Tibial artery (tissue), 4 donors: ENCODE data around the gene ADAMTS6.

Source experiments
- DNase-seq, 2 donors: peaks; one replicate each; pipeline ENCODE4 v3.0.0-alpha.2; 2019
- H3K27ac ChIP-seq, 2 donors: fragments of 200-600 bp; sonication (generic) in 1 of 2; 1 replicate in 1 of 2; 2 replicates in 1 of 2; pipeline ENCODE4 v1.5.1; 2018 to 2019; ENCODE audit warnings: mild to moderate bottlenecking in 1 of 2
- H3K27me3 ChIP-seq, 2 donors: fragments of 200-600 bp; sonication (generic) in 1 of 2; one replicate each; pipeline versions ENCODE4 v1.5.1 to v1.6.0; 2016 to 2019
- H3K36me3 ChIP-seq, 3 donors: fragments of 200-600 bp; sonication (generic) in 2 of 3; one replicate each; pipeline ENCODE4 v1.5.1; 2016 to 2019; ENCODE audit warnings: mild to moderate bottlenecking in 2 of 3
- H3K4me1 ChIP-seq, 4 donors: fragments of 200-600 bp; sonication (generic) in 2 of 4; 1 replicate in 3 of 4; 2 replicates in 1 of 4; pipeline ENCODE4 v1.5.1; 2016 to 2019
- H3K4me3 ChIP-seq, 2 donors: fragments of 200-600 bp; sonication (generic) in 1 of 2; 1 replicate in 1 of 2; 2 replicates in 1 of 2; pipeline ENCODE4 v1.5.1; 2018 to 2019; ENCODE audit warnings: mild to moderate bottlenecking in 2 of 2
- H3K9me3 ChIP-seq, 3 donors: fragments of 200-600 bp; sonication (generic) in 1 of 3; one replicate each; pipeline ENCODE4 v1.5.1; 2016 to 2019
- intact Hi-C: fragments of 100-400 bp; cut with DNase I; formaldehyde crosslinking; loops from one replicate; pipeline ENCODE4 v1.15.0; 2023; ENCODE audit warnings: low total_unique reads
- TF ChIP-seq, protein P1 (sequence below), 2 experiments: fragments of 200-600 bp in 1 of 2; fragments of 450-650 bp in 1 of 2; IDR thresholded peaks; one replicate each; pipeline ENCODE4 v1.5.1; 2017 to 2019; ENCODE audit warnings: antibody characterized with exemption in 2 of 2, mild to moderate bottlenecking in 1 of 2, moderate library complexity in 1 of 2

ADAMTS6 gene

DNA sequence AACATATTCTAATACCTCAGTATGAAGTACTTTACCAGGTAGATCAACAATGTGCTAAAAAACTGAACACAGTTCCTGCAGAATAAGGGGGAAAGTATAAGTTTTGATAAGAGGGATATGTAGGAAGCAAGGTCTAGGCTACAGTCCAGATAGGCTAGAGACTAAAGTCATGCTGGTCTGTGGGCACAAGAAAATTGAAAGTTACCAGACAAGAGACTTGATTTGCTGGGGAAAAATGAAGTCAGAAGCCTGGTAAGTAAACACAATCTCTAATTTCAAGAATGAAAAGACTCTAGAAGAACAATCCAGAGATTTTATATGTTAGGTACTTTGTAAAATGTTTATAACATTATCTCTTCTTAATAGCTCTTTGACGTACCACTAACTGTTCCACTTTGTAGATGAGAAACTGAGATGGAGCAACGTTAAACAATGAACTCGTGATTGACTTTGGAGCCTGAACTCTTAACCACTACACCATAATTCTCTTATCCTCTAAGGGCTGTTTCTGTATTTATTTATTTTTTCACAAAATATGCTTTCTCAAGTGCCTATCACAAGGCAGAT is 19.5 kb downstream of the ADAMTS6 start:
- Histone ChIP-seq H3K4me3 (no peak overlapping the region), H3K36me3 (no peaks in the 10 kb centered on the region), H3K27me3 (no peaks in the 10 kb centered on the region), H3K9me3 (no peaks in the 10 kb centered on the region), H3K4me1 (no peaks in the 10 kb centered on the region), H3K27ac (no peak overlapping the region)
- TF ChIP-seq, protein P1, sequence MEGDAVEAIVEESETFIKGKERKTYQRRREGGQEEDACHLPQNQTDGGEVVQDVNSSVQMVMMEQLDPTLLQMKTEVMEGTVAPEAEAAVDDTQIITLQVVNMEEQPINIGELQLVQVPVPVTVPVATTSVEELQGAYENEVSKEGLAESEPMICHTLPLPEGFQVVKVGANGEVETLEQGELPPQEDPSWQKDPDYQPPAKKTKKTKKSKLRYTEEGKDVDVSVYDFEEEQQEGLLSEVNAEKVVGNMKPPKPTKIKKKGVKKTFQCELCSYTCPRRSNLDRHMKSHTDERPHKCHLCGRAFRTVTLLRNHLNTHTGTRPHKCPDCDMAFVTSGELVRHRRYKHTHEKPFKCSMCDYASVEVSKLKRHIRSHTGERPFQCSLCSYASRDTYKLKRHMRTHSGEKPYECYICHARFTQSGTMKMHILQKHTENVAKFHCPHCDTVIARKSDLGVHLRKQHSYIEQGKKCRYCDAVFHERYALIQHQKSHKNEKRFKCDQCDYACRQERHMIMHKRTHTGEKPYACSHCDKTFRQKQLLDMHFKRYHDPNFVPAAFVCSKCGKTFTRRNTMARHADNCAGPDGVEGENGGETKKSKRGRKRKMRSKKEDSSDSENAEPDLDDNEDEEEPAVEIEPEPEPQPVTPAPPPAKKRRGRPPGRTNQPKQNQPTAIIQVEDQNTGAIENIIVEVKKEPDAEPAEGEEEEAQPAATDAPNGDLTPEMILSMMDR (IDR thresholded peaks at IDR 0.05): no peak
- intact Hi-C loops: no loop called here
- DNase-seq: no peak

DNA sequence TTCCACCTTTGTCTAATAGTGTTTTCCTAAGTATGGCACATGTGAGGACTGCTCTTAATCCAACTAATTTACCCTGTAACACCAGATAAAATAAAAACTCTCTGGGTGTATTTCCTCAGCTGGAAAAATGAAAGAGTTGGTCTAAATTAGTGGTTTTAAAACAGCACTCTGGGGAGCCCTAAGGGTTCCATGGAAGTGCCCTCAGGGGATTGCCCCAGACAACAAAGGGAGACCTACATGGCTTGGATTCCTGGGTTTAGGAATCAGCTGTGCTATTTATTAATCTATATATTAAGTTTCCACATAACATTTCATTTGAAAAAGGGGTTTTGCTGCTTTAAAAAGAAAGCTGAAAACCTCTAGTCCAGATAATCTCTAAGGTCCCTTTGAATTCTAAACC is 20.2 kb downstream of the ADAMTS6 start:
- Histone ChIP-seq H3K27ac (no peak overlapping the region), H3K36me3 (no peaks in the 10 kb centered on the region), H3K4me3 (no peak overlapping the region), H3K4me1 (no peaks in the 10 kb centered on the region), H3K27me3 (no peaks in the 10 kb centered on the region), H3K9me3 (no peaks in the 10 kb centered on the region)
- intact Hi-C loops: no loop called here
- TF ChIP-seq, protein P1 (IDR thresholded peaks at IDR 0.05): no peak
- no peak for DNase-seq

DNA sequence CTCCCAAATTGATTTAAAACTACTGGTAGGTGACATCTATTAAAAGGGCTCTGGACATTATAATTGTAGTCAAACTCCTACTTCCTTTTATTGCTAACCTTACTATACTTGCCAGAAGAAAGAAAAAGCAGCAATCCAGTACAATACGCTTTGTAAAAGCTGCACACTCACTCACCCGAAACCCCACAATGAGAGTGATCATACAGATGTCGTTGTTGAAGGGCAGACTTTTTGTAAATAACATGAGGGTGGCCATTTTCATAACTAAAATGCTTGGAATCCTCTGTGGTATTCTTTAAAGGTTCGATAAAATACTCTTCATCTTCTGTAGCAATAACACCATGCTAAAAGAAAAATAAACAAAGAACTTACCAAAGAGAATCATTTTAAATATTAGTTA is 21.7 kb downstream of the ADAMTS6 start:
- intact Hi-C loops: no loop called here
- Histone ChIP-seq H3K4me1 (no peaks in the 10 kb centered on the region), H3K36me3 (peaks cover 0 to 2% (median under 1%) of the 10 kb centered on the region in 3 donors), H3K27ac (no peak overlapping the region), H3K27me3 (no peaks in the 10 kb centered on the region), H3K4me3 (no peak overlapping the region), H3K9me3 (no peaks in the 10 kb centered on the region)
- DNase-seq: no peak
- TF ChIP-seq, protein P1 (IDR thresholded peaks at IDR 0.05): no peak

DNA sequence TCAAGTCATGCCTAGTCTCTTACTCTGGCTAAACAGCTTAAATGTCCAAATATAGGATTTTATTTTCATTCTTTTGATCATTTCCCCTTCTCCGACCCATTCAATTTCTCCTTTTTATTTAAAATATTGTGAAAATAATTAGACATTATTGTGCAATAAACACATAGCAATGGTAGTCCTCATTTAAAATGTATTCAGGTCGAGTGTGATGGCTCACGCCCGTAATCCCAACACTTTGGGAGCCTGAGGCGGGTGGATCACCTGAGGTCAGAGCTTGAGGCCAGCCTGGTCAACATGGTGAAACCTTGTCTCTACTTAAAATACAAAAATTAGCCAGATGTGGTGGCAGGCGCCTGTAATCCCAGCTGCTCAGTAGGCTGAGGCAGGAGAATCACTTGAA is 26.7 kb downstream of the ADAMTS6 start:
- Histone ChIP-seq H3K27me3 (no peaks in the 10 kb centered on the region), H3K9me3 (no peaks in the 10 kb centered on the region), H3K4me3 (no peak overlapping the region), H3K36me3 (peaks cover 0 to 13% (median 7%) of the 10 kb centered on the region in 3 donors), H3K4me1 (peaks cover 0 to 8% (median 0%) of the 10 kb centered on the region in 4 donors), H3K27ac (no peak overlapping the region)
- DNase-seq: no peak
- TF ChIP-seq, protein P1 (IDR thresholded peaks at IDR 0.05): no peak
- intact Hi-C loops: no loop called here

DNA sequence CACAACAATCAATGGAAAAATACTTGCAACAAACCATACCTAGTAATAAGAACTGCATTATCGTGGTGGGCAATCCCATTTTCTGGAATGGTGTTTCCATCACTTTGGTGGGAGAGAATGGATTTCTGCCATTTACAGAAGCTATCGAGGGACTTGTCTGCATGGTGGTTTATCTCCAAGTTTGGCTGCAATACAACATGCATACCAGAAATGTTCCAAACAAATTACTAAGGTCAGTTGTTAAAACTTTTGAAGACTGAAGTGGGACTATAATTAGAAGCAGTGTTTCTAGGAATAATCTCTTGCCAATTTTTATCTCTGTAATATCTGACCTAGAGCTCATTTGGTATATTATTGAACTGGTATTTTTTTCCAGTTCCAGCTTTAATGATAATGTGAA is 30.3 kb downstream of the ADAMTS6 start:
- no peak overlapping the region for H3K27ac ChIP-seq
- no peak for DNase-seq
- no peaks in the 10 kb centered on the region for H3K9me3 ChIP-seq
- no peak overlapping the region for H3K4me3 ChIP-seq
- intact Hi-C loops: no loop called here
- TF ChIP-seq, protein P1 (IDR thresholded peaks at IDR 0.05): no peak
- no peaks in the 10 kb centered on the region for H3K27me3 ChIP-seq
- peaks cover 0 to 13% (median 7%) of the 10 kb centered on the region in 3 donors for H3K36me3 ChIP-seq
- peaks cover 0 to 8% (median 0%) of the 10 kb centered on the region in 4 donors for H3K4me1 ChIP-seq

DNA sequence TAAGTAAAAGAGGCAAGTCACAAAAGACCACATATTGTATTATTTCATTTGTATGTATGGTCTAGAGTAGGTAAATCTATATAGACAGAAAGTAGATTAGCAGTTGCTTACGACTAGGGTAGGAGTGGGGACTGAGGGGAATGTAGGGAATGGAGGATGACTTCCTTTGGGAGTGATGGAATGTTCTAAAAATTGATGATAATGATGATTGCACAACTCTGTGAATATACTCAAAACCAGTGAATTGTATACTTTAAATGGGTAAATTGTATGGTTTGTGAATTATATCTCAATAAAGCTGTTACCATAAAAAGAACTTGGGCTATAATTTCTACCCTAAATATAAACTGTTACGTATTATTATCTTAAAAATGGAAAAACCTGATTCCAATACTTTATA is 35.0 kb downstream of the ADAMTS6 start:
- Histone ChIP-seq H3K4me3 (no peak overlapping the region), H3K36me3 (no peaks in the 10 kb centered on the region), H3K27me3 (no peaks in the 10 kb centered on the region), H3K4me1 (peaks cover 0 to 4% (median 0%) of the 10 kb centered on the region in 4 donors), H3K27ac (no peak overlapping the region), H3K9me3 (no peaks in the 10 kb centered on the region)
- intact Hi-C loops: no loop called here
- TF ChIP-seq, protein P1 (IDR thresholded peaks at IDR 0.05): no peak
- DNase-seq: no peak
